ENCODE measurements around the gene DLL4.
"Not testable (repeated sequence)": the region's sequence is repeated elsewhere in the genome, so short reads cannot be mapped to it uniquely, and the experiment has no call there.

DLL4 gene

GRCh38 chr15:40960925-40961324 is 31.8 kb downstream of the DLL4 start:
- DNase-seq, result no peak

- not testable (repeated sequence) for DNase-seq
Measured at GRCh38 chr15:40961740-40962139, 32.6 kb downstream of the DLL4 start.

- DNase-seq, result not testable (repeated sequence)
Measured at GRCh38 chr15:40962317-40962716, 33.2 kb downstream of the DLL4 start.

- no peak for DNase-seq
Measured at GRCh38 chr15:40963201-40963600, 34.1 kb downstream of the DLL4 start.

DNA sequence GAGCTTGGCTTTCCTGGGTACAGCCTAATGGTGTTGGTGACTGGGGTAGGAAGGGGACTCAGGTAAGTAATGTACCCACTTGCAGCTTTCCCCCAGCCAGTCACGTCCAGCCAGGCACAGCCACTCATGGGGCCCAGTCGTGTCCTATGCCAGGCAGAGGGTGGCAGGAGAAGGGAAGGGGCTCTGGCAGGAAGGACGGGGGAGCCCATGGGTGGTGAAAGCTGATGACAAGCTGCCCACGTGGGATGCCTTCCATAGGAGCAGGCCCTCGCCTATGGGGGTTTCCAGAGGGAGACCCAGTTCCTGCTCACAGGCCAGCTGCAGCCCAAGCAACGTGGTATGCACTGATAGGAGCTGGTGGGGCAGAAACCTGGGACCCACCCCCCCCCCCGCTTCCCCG is 34.9 kb downstream of the DLL4 start:
- no peak for DNase-seq

GRCh38 chr15:40964634-40965033 is 35.5 kb downstream of the DLL4 start:
- DNase-seq, result no peak

GRCh38 chr15:40968290-40969085 is 39.3 kb downstream of the DLL4 start:
- DNase-seq, result no peak

DNA sequence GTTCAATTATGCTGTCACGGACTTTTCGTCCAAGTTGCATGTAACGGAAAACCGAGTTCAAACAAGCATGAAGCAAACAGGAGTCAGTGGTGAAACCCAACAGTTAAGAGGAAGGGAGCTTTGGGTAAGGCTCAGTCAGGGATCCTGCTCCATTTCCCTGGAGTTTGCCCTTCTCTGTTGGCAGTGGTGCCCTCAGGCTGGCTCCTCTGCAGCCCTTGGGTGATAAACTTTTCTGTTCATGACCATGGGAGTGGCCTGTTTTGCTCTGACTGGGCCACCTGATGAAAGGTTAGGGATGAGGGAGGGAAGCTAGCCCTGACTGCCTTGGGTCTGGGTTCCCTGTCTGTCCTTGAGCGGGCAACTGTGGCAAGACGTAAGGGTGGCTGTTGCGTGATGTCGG is 40.2 kb downstream of the DLL4 start:
- DNase-seq, result no peak

GRCh38 chr15:40974879-40975278 is 45.7 kb downstream of the DLL4 start:
- DNase-seq, result no peak

- DNase-seq, result no peak
Measured at GRCh38 chr15:40976819-40977218, 47.7 kb downstream of the DLL4 start.

GRCh38 chr15:40978141-40978540 is 49.0 kb downstream of the DLL4 start:
- DNase-seq, result no peak

DNA sequence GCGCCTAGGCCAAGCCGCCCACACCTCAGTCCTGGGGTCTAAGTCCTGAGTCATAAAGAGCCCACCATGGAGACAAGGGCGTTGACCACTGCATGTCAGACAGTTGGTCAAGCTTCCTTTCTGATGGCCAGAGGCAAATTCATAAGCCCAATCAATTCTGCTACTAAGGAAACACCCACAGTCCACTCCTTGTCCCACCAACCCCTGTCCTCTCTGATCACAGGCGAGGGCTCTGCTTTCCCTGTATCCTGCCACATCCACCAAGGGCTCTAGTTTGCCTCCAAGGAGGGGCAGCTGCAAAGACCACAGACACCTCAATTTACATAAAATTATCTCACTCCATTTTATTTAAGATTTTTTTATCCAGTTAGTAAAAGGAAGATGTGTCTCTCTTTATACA is 49.4 kb downstream of the DLL4 start:
- DNase-seq, result no peak

- DNase-seq, result no peak
Measured at GRCh38 chr15:40981186-40981585, 52.0 kb downstream of the DLL4 start.

GRCh38 chr15:40982855-40983254 is 53.7 kb downstream of the DLL4 start:
- no peak for DNase-seq

GRCh38 chr15:40984406-40984805 is 55.3 kb downstream of the DLL4 start:
- DNase-seq, result no peak

- no peak for DNase-seq
Measured at GRCh38 chr15:40984964-40985363, 55.8 kb downstream of the DLL4 start.

DNA sequence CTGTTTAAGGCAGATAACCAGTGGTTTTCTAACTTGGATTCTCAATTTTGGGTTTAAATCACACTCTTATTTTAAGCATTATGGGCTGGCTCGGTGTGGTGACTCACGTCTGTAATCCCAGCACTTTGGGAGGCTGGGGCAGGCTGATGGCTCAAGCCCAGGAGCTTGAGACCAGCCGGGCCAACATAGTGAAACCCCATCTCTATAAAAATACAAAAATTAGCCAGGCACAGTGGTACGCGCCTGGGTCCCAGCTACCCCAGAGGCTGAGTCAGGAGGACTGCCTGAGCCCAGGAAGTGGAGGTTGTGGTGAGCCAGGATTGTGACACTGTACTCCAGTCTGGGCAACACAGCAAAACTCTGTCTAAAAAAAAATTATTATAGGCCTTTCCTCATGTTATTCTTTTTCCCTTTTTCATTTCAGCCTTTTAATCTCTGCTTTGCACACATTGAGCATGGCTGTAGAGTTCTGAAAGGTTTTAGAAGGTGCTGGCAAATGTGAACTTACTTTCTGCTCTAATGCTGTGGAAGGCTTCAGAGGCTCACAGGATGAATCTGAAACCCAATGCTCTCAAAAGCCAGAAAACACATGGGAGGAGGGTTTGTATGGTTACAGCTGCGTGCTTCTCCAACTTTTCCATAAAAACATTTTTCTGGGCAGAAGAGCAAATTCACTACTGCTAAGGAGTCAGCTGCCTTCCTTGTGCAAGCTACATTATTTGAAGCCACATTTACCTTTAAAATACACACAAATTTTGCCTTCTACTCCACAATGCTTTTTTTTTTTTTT is 56.6 kb downstream of the DLL4 start:
- DNase-seq, result no peak

GRCh38 chr15:40986820-40987219 is 57.7 kb downstream of the DLL4 start:
- DNase-seq, result no peak

DNA sequence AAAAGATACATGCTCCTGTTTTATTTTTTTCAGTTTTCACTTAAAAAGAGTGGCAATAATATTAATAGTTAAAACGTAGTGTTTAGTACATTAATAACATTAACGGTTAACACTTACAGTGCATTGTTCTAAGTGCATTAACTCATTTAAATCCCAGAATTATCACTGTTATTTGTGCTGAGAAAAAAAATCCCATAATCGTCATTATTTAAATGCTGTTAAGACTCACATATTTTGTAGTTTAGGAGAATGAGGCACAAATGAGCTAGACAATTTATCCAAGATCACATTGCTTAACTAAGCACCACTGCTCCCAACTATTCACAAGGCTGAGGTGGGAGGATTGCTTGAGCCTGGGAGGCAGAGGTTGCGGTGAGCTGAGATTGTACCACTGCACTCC is 59.0 kb downstream of the DLL4 start:
- DNase-seq, result no peak

All from stimulated activated CD4-positive, alpha-beta T cell treated with anti-CD3 and anti-CD28 coated beads, Interleukin-1b, Interleukin-23, amount 100 ng/mL, for 48 hours (primary cell).